SKM-1 treated with dmso at 0.1 percent for 144 hours (cell line): ENCODE results near the gene TRDN.

Source experiments
- DNase-seq: peaks from one replicate; lab custom pipeline; 2025; ENCODE audit not compliant: unreplicated experiment; lab: John Stamatoyannopoulos, UW

Gene TRDN

GRCh38 chr6:123418071-123418470 lies 218.7 kb downstream of the TRDN start:
- DNase-seq: no peak

- DNase-seq: no peak
Observed at GRCh38 chr6:123417535-123417934, 219.2 kb downstream of the TRDN start.

GRCh38 chr6:123415844-123416468 lies 220.8 kb downstream of the TRDN start:
- DNase-seq: peak; percentile 49

GRCh38 chr6:123404975-123405374 lies 231.8 kb downstream of the TRDN start:
- no peak for DNase-seq

- no peak for DNase-seq
Observed at GRCh38 chr6:123402052-123402451, 234.7 kb downstream of the TRDN start.

GRCh38 chr6:123398072-123398471 lies 238.7 kb downstream of the TRDN start:
- no peak for DNase-seq

- no peak for DNase-seq
Observed at GRCh38 chr6:123393331-123393730, 243.4 kb downstream of the TRDN start.

- DNase-seq: no peak
Observed at GRCh38 chr6:123383718-123384117, 253.0 kb downstream of the TRDN start.

GRCh38 chr6:123380257-123380656 lies 256.5 kb downstream of the TRDN start:
- DNase-seq: peak; percentile 5

GRCh38 chr6:123372737-123373136 lies 264.0 kb downstream of the TRDN start:
- DNase-seq: no peak

GRCh38 chr6:123363912-123364311 lies 272.8 kb downstream of the TRDN start:
- no peak for DNase-seq

- DNase-seq: no peak
Observed at GRCh38 chr6:123360359-123360758, 276.4 kb downstream of the TRDN start.

- DNase-seq: no peak
Observed at GRCh38 chr6:123352705-123353104, 284.0 kb downstream of the TRDN start.

- DNase-seq: no peak
Observed at GRCh38 chr6:123352279-123352678, 284.5 kb downstream of the TRDN start.

- DNase-seq: no peak
Observed at GRCh38 chr6:123343836-123344235, 292.9 kb downstream of the TRDN start.

- DNase-seq: no peak
Observed at GRCh38 chr6:123338394-123338793, 298.4 kb downstream of the TRDN start.

GRCh38 chr6:123333000-123333756 lies 303.6 kb downstream of the TRDN start:
- no peak for DNase-seq

- DNase-seq: no peak
Observed at GRCh38 chr6:123332070-123332469, 304.7 kb downstream of the TRDN start.

GRCh38 chr6:123329337-123329736 lies 307.4 kb downstream of the TRDN start:
- DNase-seq: no peak

GRCh38 chr6:123323452-123324329 lies 313.1 kb downstream of the TRDN start:
- no peak for DNase-seq

GRCh38 chr6:123321020-123321419 lies 315.7 kb downstream of the TRDN start:
- no peak for DNase-seq
